HepG2 (cell line): ENCODE measurements around the gene ZNF618. TPM values are rescaled to one million over a fixed set of nuclear protein-coding genes. Genes with fewer than 3 reads are reported as not detected.
A peak's percentile ranks its signal among the peaks of the same experiment; 100 is the strongest.

Source experiments
- ATAC-seq: fragments of 200-7000 bp; cut with Tn5 transposase; 3 replicates; pipeline ENCODE4 v1.9.1; 2020; ENCODE audit warnings: mild to moderate bottlenecking, moderate library complexity
- Bru-seq: library from RNA; stranded (reverse); fragments of 400-500 nt; gene quantifications from one replicate; lab custom pipeline; 2021; lab: Mats Ljungman, UMichigan
- BruChase-seq, 2 experiments: library from RNA; stranded (reverse); fragments of 400-500 nt; gene quantifications; one replicate each; lab custom pipeline; 2021; lab: Mats Ljungman, UMichigan
- BruUV-seq: library from RNA; stranded (reverse); fragments of 400-500 nt; replicated peaks from 2 replicates; lab custom pipeline; 2021; lab: Mats Ljungman, UMichigan
- CTCF ChIA-PET: fragments of 300-600 bp; formaldehyde crosslinking; extraction: SDS; loops from one replicate; lab custom pipeline; 2021; ENCODE audit warnings: low total read pairs, inconsistent platforms, low intra/inter-chr PET ratio; lab: Yijun Ruan, JAX
- POLR2A ChIA-PET: fragments of 350-600 bp; sonication (Branson Sonifier 250); formaldehyde crosslinking; loops from one replicate; lab custom pipeline; 2020; ENCODE audit warnings: antibody characterized with exemption, inconsistent platforms; lab: Yijun Ruan, JAX
- DNase-seq: peaks from one replicate; pipeline ENCODE4 v3.0.0-alpha.2; 2015; ENCODE audit warnings: low spot score
- FAIRE-seq: peaks from 3 replicates; lab custom pipeline; 2011; peaks lifted over from hg19 to GRCh38; lab: Jason Lieb, UNC
- H2AFZ ChIP-seq: one replicate; pipeline ENCODE4 v1.6.1; 2011; ENCODE audit warnings: low read length, inconsistent platforms
- H3K27ac ChIP-seq: fragments of 300-600 bp; 3 replicates; pipeline ENCODE4 v1.8.0; 2011; ENCODE audit warnings: mixed run types, mild to moderate bottlenecking, mixed read lengths, low read length, inconsistent platforms; ENCODE audit not compliant: insufficient read depth; ENCODE audit errors: extremely low read length
- H3K27me3 ChIP-seq, 2 experiments: fragments of 200-600 bp in 1 of 2; 2 replicates in 1 of 2; 3 replicates in 1 of 2; pipeline versions ENCODE4 v1.6.0 to v1.8.0; 2011; ENCODE audit warnings: low read length in 2 of 2, mild to moderate bottlenecking in 2 of 2, moderate library complexity in 2 of 2, inconsistent platforms in 1 of 2; ENCODE audit not compliant: insufficient read depth in 2 of 2, control insufficient read depth in 1 of 2
- H3K36me3 ChIP-seq, 2 experiments: fragments of 200-600 bp in 1 of 2; replicated peaks in 1 of 2; 2 replicates in 1 of 2; 3 replicates in 1 of 2; pipeline versions ENCODE4 v1.5.1 to v1.8.0; 2011; ENCODE audit warnings: low read length in 2 of 2, inconsistent platforms in 1 of 2; ENCODE audit not compliant: insufficient read depth in 2 of 2, control insufficient read depth in 1 of 2
- H3K4me1 ChIP-seq: 2 replicates; pipeline ENCODE4 v1.5.1; 2012; ENCODE audit warnings: low read length, inconsistent platforms; ENCODE audit not compliant: insufficient read depth
- H3K4me2 ChIP-seq: 2 replicates; pipeline ENCODE4 v1.6.0; 2011; ENCODE audit warnings: low read depth, low read length, inconsistent platforms
- H3K4me3 ChIP-seq, 3 experiments: fragments of 200-600 bp in 1 of 3; sonication (generic), shearing (Covaris generic) in 1 of 3; replicated peaks in 1 of 3; 2 replicates each; pipeline ENCODE4 v1.5.1; 2011 to 2016; ENCODE audit warnings: low read length in 3 of 3, inconsistent platforms in 2 of 3, low read depth in 2 of 3, mild to moderate bottlenecking in 2 of 3, control low read depth in 1 of 3, mixed read lengths in 1 of 3; ENCODE audit not compliant: insufficient read depth in 1 of 3
- H3K79me2 ChIP-seq: one replicate; pipeline ENCODE4 v1.6.1; 2011; ENCODE audit warnings: low read length, inconsistent platforms; ENCODE audit not compliant: insufficient read depth
- H3K9ac ChIP-seq: 2 replicates; pipeline ENCODE4 v1.6.0; 2011; ENCODE audit warnings: mild to moderate bottlenecking, low read depth, low read length, inconsistent platforms; ENCODE audit not compliant: insufficient read depth
- H3K9me3 ChIP-seq: 2 replicates; pipeline ENCODE4 v1.5.1; 2012; ENCODE audit warnings: mild to moderate bottlenecking, low read length
- H4K20me1 ChIP-seq: 2 replicates; pipeline ENCODE4 v1.6.0; 2011; ENCODE audit warnings: inconsistent platforms, mild to moderate bottlenecking, low read length, moderate library complexity; ENCODE audit not compliant: insufficient read depth
- ARID2 ChIP-seq: sonication (generic); formaldehyde crosslinking; IDR thresholded peaks from 2 replicates; pipeline ENCODE4 v1.8.1; 2022; ENCODE audit warnings: mild to moderate bottlenecking, missing genetic modification reagents, borderline replicate concordance
- ARID3A ChIP-seq: IDR thresholded peaks from 2 replicates; pipeline ENCODE4 v1.6.1; 2012; ENCODE audit warnings: low read depth, low read length, improper control_type of control experiment
- ARNTL ChIP-seq: sonication (generic); formaldehyde crosslinking; IDR thresholded peaks from 2 replicates; pipeline ENCODE4 v1.4.0; 2020; ENCODE audit warnings: mild to moderate bottlenecking, missing genetic modification reagents
- DNMT3B ChIP-seq: conservative IDR thresholded peaks from 2 replicates; pipeline ENCODE4 v1.6.1; 2016; ENCODE audit warnings: missing biosample characterization, control low read depth
- DPF2 ChIP-seq: sonication (generic); formaldehyde crosslinking; IDR thresholded peaks from 2 replicates; pipeline ENCODE4 v1.4.0; 2020; ENCODE audit warnings: mild to moderate bottlenecking, low read depth, missing genetic modification reagents, borderline replicate concordance
- GTF3A ChIP-seq: sonication (generic); formaldehyde crosslinking; conservative IDR thresholded peaks from 2 replicates; pipeline ENCODE4 v1.4.0; 2020; ENCODE audit warnings: mild to moderate bottlenecking, missing genetic modification reagents
- MAFF ChIP-seq: IDR thresholded peaks from 2 replicates; pipeline ENCODE4 v1.6.1; 2011; ENCODE audit warnings: low read depth, low read length, improper control_type of control experiment
- SATB2 ChIP-seq: sonication (generic); formaldehyde crosslinking; IDR thresholded peaks from 2 replicates; pipeline ENCODE4 v1.5.0; 2020; ENCODE audit warnings: missing genetic modification reagents
- SRSF1 ChIP-seq: fragments of 200-400 bp; formaldehyde crosslinking; optimal IDR thresholded peaks from 2 replicates; pipeline ENCODE3; 2017; ENCODE audit warnings: mild to moderate bottlenecking, low read depth, low read length, moderate library complexity
- ZKSCAN5 ChIP-seq: sonication (generic); formaldehyde crosslinking; IDR thresholded peaks from 2 replicates; pipeline ENCODE4 v1.5.1; 2020; ENCODE audit warnings: mild to moderate bottlenecking, missing genetic modification reagents
- ZNF251 ChIP-seq: sonication (generic); formaldehyde crosslinking; IDR thresholded peaks from 2 replicates; pipeline ENCODE4 v1.9.0; 2021; ENCODE audit warnings: mild to moderate bottlenecking, missing genetic modification reagents
- ZNF777 ChIP-seq: sonication (generic); formaldehyde crosslinking; IDR thresholded peaks from 2 replicates; pipeline ENCODE4 v1.4.0; 2020; ENCODE audit warnings: missing genetic modification reagents
- ZNF891 ChIP-seq: sonication (generic); formaldehyde crosslinking; IDR thresholded peaks from 2 replicates; pipeline ENCODE4 v1.5.0; 2020; ENCODE audit warnings: mild to moderate bottlenecking, missing genetic modification reagents
- WGBS: methylation state at CpG from one replicate; pipeline ENCODE4 v1.1.6; 2017; ENCODE audit warnings: low lambda C conversion rate; 5-methylcytosine and 5-hydroxymethylcytosine counted together
- in situ Hi-C: cut with HindIII; loops from 2 replicates; pipeline ENCODE4 v1.10.0; 2017; ENCODE audit warnings: low pct_unique_long_range_greater_than_20kb; ENCODE audit not compliant: extremely low pct_ligation_motif_present
- intact Hi-C: fragments of 100-400 bp; cut with micrococcal nuclease; formaldehyde crosslinking; loops from one replicate; pipeline ENCODE4 v1.10.0; 2022; ENCODE audit not compliant: unreplicated experiment
- long read RNA-seq, 2 experiments: library from RNA in 1 of 2; library from polyadenylated mRNA in 1 of 2; stranded (forward) in 1 of 2; unstranded in 1 of 2; transcript quantifications; one replicate each; pipeline ENCODE4 v2.0.0, GENCODE V29; 2019 to 2022
- polyA minus RNA-seq, 3 experiments: library from RNA; depleted of rRNA, polyadenylated mRNA; stranded (reverse); fragments of >200 nt; gene quantifications; 2 replicates each; pipeline ENCODE4 v1.2.3, GENCODE V29; 2011; ENCODE audit warnings: low replicate concordance in 1 of 3
- polyA plus RNA-seq, 8 experiments: library from polyadenylated mRNA; depleted of rRNA in 3 of 8; stranded (reverse) in 7 of 8; unstranded in 1 of 8; fragments of >200 nt; fragmentation: Illumina TruSeq in 4 of 8; extraction: Trizol in 4 of 8; gene quantifications; 2 replicates each; pipeline versions ENCODE4 v1.2.1 to v1.2.3, GENCODE V29; 2011 to 2016; ENCODE audit warnings: low read depth in 4 of 8, missing spikeins in 1 of 8, mixed read lengths in 1 of 8; ENCODE audit not compliant: insufficient read depth in 1 of 8
- total RNA-seq, 5 experiments: library from RNA; depleted of rRNA; stranded (reverse); fragments of >200 nt; fragmentation: Illumina TruSeq; extraction: Trizol; gene quantifications; 2 replicates each; pipeline ENCODE4 v1.2.3, GENCODE V29; 2016; ENCODE audit warnings: low read depth in 1 of 5

ZNF618 gene
- total RNA-seq (2016; rRNA removed; fragmentation: Illumina TruSeq; extraction: Trizol) = 0.06 and 0.07 TPM in 2 replicates
- not detected in 2 replicates for total RNA-seq (2016; cell fraction: cytosol; rRNA removed; fragmentation: Illumina TruSeq; extraction: Trizol; ENCODE audit: low read depth)
- 0.03 and 0.09 TPM in 2 replicates for total RNA-seq (2016; cell fraction: insoluble cytoplasmic fraction; rRNA removed; fragmentation: Illumina TruSeq; extraction: Trizol)
- total RNA-seq (2016; cell fraction: membrane; rRNA removed; fragmentation: Illumina TruSeq; extraction: Trizol) = 0.03 and 0.19 TPM in 2 replicates
- total RNA-seq (2016; cell fraction: nucleus; rRNA removed; fragmentation: Illumina TruSeq; extraction: Trizol) = 0.16 and 0.25 TPM in 2 replicates
- 0.05 and 0.07 TPM in 2 replicates for polyA plus RNA-seq (2011; rRNA removed)
- polyA plus RNA-seq (2011; cell fraction: cytosol; rRNA removed) = 0.08 and 0.17 TPM in 2 replicates
- polyA plus RNA-seq (2011; cell fraction: nucleus; rRNA removed) = 0.24 and 0.35 TPM in 2 replicates
- polyA plus RNA-seq (2012) = 0.03 and 0.04 TPM in 2 replicates
- polyA plus RNA-seq (2016; cell fraction: cytosol; fragmentation: Illumina TruSeq; extraction: Trizol; ENCODE audit: low read depth) = 0.02 and 0.08 TPM in 2 replicates
- 0.08 and 0.09 TPM in 2 replicates for polyA plus RNA-seq (2016; cell fraction: insoluble cytoplasmic fraction; fragmentation: Illumina TruSeq; extraction: Trizol; ENCODE audit: low read depth)
- 0.08 and 0.14 TPM in 2 replicates for polyA plus RNA-seq (2016; cell fraction: membrane; fragmentation: Illumina TruSeq; extraction: Trizol; ENCODE audit: low read depth)
- polyA plus RNA-seq (2016; cell fraction: nucleus; fragmentation: Illumina TruSeq; extraction: Trizol; ENCODE audit: insufficient read depth, low read depth) = 0.11 and 0.51 TPM in 2 replicates
- 0.32 and 0.61 TPM in 2 replicates for polyA minus RNA-seq (2011; rRNA and poly(A)+ RNA removed; ENCODE audit: low replicate concordance)
- 0.10 TPM in 1 of 2 replicates, not detected in the other for polyA minus RNA-seq (2011; cell fraction: cytosol; rRNA and poly(A)+ RNA removed)
- 0.13 and 0.25 TPM in 2 replicates for polyA minus RNA-seq (2011; cell fraction: nucleus; rRNA and poly(A)+ RNA removed)
- Bru-seq, nascent RNA = percentile 21 among the genes with signal in this experiment
- percentile 13 among the genes with signal in this experiment for BruChase-seq, experiment 1, labeled RNA remaining after a 6-hour chase
- percentile 16 among the genes with signal in this experiment for BruChase-seq, experiment 2, labeled RNA remaining after a 2-hour chase
- long read RNA-seq, experiment 1 = 0 reads
- long read RNA-seq, experiment 2 = 0 reads

GRCh38 chr9:113876151-113876992, at the start of gene ZNF618:
TSS of gene ZNF618 (plus strand) at chr9:113876309. CDS start at chr9:113876381, 72 bp downstream.
- CTCF ChIA-PET = no interaction called here
- in situ Hi-C loops = no loop called here
- no TSS peak for BruUV-seq
- intact Hi-C loops = loop anchor here (2.0 to 10.0 kb wide), 2 partner anchors 70 to 168 kb away; no protein-coding TSS in a partner anchor
- Histone ChIP-seq H3K4me1 (no peaks in the 10 kb centered on the region), H2AFZ (no peak within 1 kb of the TSS), H3K27ac (no peak within 1 kb of the TSS), H4K20me1 (no peaks in the 10 kb centered on the region), H3K4me2 (peak within 1 kb of the TSS; percentile 58), H3K27me3 (peaks cover 0 to 30% of the 10 kb centered on the region in 2 experiments; a peak in 3 of 5 replicates), H3K79me2 (no peaks in the 10 kb centered on the region), H3K36me3 (no peaks in the 10 kb centered on the region), H3K4me3 (peak within 1 kb of the TSS; percentile 66 to 71 (median 69)), H3K9me3 (no peaks in the 10 kb centered on the region), H3K9ac (0 out of 2 replicates have a peak within 1 kb of the TSS, but pooled peaks have one; percentile 39)
- no peak for TF ChIP-seq ZNF891 (CRISPR knock-in tag)
- no peak for TF ChIP-seq SATB2
- TF ChIP-seq GTF3A (CRISPR knock-in tag) = no peak
- TF ChIP-seq ZKSCAN5 = no peak
- no peak for TF ChIP-seq SRSF1
- no peak for TF ChIP-seq ARID2 (CRISPR knock-in tag)
- TF ChIP-seq ZNF251 (CRISPR knock-in tag) = no peak
- 0 out of 2 replicates have a peak, but pooled peaks have one; percentile 20 for TF ChIP-seq ZNF777 (CRISPR knock-in tag)
- no peak for TF ChIP-seq DNMT3B
- peak; percentile 86; the same call in 1 of the 2 replicates for TF ChIP-seq ARID3A
- no peak for TF ChIP-seq ARNTL
- TF ChIP-seq DPF2 (CRISPR knock-in tag) = no peak
- no peak for TF ChIP-seq MAFF
- under 1% methylated on average over 36 of the region's 84 CpGs for WGBS
- no peak for DNase-seq
- peak; percentile 85 for ATAC-seq
- POLR2A ChIA-PET = no interaction called here
- FAIRE-seq = no peak
